ENCODE data around the gene OBP2A. TPM values are rescaled to one million over a fixed set of nuclear protein-coding genes. Genes with fewer than 3 reads are reported as not detected.
"Not testable (repeated sequence)": the region's sequence is repeated elsewhere in the genome, so short reads cannot be mapped to it uniquely, and the experiment has no call there.

OBP2A gene
- total RNA-seq, 1 donor from 2014 or later, result not detected

DNA sequence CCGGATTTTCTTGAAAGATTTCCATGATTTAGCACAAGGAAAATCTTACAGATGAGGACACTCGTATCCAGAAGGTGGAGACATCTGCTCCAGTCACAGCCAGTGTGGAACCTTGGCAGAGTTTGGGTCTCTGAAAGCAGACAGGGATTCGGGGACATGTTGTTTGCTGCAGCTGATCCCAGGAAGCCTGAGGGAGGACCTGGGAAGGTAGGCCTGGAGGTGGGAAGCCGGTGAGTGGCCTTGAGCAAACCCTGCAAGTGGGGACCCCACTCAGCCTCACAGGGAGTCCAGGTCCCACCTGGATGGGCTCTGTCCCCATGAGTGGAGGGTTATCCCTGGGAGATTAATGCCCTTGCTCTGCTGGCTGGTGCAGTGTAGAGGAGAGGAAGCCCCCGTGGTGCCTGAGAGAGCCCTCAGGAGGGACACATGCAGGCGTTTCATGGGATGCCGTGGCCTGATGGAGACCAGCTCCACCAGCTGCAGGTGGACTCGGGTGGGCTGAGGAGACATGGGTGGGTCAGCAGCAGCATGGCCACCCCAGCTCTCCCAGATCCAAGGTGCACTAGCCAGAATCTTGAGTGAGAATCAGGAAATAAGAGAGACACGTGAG, 37.6 kb upstream of the OBP2A start:
- DNase-seq (ENCODE audit: low spot score) (peak; percentile 38), ATAC-seq (no peak)
- intact Hi-C loops (cut with DNase I), result no loop called here

DNA sequence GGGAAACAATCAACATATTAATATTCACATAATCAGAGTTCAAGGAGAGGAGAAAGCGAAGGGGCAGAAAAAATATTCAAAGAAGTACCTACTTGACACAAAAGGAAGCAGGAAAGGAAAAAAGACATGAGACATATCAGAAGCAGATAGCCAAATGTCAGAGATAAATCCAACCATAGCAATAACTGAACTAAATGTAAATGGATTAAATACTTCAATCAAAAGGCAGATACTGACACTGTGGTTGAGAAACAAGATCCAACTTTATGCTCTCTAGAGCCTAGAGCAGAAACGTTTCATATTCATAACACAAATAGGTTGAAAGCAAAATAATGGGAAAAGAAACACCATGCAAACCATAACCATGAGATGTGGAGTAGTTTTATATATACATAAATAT, 36.5 kb upstream of the OBP2A start:
- ATAC-seq, result no peak
- intact Hi-C loops (cut with DNase I), result no loop called here

DNA sequence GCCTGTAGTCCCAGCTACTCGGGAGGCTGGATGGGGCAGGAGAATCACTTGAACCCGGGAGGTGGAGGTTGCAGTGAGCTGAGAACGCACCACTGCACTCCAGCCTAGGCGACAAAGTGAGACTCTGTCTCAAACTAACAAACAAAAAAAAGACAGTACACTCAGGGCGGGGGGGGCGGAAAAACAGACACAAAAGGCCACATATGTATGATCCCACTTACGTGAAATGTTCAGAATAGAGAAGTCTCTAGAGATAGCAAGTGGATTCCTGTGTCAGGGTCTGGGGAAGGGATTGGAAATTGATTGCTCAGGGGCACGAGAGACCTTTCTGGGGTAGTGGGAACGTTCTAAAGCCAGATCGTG, 33.7 kb upstream of the OBP2A start:
- intact Hi-C loops (cut with DNase I), result no loop called here
- ATAC-seq (no peak), DNase-seq (ENCODE audit: low spot score) (peak; percentile 23)

More for the DNA sequence above, 36.5 kb upstream of the OBP2A start:
- DNase-seq (ENCODE audit: low spot score), result no peak

DNA sequence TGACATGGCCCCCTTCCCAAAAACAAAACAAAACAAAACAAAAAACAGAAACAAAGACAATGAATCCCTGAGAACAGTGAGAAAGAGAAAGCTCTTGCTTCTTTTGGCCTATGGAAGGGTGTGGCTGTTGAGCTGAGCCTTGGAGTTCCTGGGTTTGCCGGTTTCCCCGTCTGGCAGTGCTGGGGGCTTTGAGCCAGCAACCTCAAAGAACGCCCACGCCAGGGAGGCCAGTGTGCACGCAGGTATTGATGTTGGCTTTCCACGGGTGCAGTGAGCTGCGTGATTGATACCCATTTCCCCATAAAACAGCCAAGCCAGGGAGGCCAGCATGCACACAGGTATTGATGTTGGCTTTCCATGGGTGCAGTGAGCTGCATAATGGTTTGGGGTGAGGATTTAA, 33.0 kb upstream of the OBP2A start:
- DNase-seq (ENCODE audit: low spot score) (peak; percentile 52), ATAC-seq (no peak)
- intact Hi-C loops (cut with DNase I), result no loop called here

DNA sequence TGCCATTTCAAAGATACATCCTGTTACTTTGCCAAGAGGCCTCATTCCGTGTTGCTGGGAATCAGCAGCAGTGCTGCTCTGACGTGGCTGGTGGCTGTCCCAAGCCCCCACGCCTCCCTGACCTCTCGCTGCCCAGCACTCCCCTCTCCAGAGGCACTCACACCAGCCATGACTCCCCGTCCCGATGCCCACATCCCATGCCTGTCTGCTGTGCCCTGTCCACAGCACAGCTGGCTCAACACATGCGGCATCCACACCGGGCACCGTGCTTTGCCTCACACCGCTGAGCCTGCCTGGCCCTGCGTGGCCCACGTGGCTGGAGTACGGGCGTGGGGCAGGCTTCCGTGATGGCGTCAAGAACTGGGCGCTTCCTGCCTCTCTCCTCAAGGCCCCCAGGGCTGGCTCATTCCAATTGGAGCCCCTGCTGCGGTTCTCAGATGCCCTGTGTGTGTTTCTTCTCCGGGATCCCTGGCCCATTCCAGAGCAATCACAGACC, 32.5 kb upstream of the OBP2A start:
- DNase-seq (ENCODE audit: low spot score) (peak; percentile 37), ATAC-seq (no peak)
- intact Hi-C loops (cut with DNase I), result no loop called here

DNA sequence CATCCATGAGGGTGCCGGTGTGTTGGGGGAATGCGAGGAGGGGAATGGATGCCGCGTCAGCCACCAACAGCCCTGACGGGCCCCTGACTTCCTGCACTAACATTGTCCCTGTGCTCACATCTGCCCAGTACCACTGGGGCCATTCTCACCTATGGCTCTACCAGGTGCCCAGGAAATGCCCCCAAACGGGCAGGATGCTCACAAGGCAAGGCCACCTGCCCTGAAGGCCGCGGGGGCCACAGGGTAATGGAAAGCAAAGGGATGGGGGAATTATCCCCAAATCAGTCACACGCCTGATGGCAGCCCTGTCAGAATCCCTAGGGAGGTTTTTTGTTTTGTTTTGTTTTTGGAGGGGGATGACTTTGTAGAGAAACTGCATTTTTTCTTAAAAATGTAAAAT, 32.0 kb upstream of the OBP2A start:
- DNase-seq (ENCODE audit: low spot score); intact Hi-C loops (cut with DNase I); ATAC-seq: not testable (repeated sequence)

DNA sequence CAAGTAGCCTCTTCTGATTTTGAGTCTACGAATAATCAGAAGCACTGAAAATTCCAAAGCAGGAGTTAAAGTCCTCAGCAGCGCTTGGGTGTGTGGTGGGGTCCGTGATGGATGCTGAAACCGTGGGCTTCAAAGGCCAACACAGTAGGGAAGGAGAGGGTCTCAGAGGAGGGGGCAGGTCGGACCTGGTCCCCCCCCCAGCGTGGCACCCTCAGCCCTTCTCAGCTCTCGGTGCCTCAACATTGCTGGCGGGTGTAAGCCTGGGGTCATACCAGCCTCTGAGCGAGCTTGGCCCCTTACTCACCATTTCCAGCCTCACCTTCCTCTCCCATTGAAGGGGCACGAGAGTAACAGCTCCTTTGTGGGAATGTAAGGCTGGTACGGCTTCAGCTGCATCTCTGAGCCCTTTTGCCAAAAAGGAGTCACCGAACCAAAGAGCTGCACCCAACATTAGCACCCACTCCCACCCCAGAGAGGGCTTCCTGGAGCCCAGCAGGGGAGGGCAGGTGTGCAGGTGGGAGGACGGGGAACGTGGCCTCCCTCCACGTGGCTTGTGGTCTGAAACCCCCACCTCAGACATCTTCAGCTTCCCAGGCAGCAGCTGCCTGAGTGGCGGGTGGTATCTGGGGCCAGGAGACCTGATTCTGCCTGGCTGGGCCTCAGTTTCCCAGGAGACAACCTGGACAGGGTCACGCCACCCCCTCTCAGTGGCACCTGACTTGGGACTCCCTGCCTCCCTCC, 31.4 kb upstream of the OBP2A start:
- intact Hi-C loops (cut with DNase I), result no loop called here
- no peak for ATAC-seq
- DNase-seq (ENCODE audit: low spot score), result peak; percentile 32

DNA sequence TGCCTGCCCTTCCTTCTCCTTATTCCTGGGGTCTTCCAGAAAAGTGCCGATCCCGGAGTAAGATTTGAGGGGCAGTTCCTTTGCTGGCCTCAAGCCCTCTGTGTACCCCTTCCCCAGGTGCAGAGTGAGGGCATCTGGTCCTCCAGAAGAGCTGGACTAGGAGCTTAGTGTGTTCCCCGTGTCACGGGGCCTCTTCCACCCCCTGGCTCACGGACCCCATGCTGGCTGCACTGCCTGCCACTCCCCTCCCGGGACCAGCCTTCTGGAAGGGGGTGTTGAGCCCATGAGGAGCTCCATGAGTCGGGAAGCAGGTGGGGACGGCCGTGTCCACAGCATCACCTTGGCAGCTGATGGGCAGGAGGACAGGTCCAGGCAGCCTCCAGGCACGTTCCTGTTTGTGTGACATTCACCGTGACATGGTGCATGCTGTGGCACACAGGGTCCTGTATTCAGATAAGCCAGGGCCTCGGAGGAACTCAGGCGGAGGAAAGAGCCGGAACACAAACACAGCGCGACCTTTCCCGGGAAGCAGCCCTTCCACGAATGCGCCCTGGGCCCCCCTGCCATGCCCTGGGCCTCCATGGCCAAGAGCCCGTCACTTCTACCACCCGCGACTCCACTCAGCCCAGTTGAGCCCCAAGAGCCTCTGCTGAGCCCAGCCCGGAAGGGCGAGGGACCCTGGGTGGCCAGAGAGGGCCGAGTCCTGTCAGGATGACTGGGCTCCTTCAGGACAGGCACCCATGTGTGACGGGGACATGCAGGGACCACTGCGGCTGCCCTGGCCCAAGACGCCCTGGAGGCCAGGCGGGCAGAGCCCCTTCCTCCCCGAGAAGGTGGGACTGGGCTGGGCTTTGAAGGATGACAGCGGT, 30.6 kb upstream of the OBP2A start:
- intact Hi-C loops (cut with DNase I), result no loop called here
- DNase-seq (ENCODE audit: low spot score), result peak; percentile 43
- ATAC-seq, result no peak

DNA sequence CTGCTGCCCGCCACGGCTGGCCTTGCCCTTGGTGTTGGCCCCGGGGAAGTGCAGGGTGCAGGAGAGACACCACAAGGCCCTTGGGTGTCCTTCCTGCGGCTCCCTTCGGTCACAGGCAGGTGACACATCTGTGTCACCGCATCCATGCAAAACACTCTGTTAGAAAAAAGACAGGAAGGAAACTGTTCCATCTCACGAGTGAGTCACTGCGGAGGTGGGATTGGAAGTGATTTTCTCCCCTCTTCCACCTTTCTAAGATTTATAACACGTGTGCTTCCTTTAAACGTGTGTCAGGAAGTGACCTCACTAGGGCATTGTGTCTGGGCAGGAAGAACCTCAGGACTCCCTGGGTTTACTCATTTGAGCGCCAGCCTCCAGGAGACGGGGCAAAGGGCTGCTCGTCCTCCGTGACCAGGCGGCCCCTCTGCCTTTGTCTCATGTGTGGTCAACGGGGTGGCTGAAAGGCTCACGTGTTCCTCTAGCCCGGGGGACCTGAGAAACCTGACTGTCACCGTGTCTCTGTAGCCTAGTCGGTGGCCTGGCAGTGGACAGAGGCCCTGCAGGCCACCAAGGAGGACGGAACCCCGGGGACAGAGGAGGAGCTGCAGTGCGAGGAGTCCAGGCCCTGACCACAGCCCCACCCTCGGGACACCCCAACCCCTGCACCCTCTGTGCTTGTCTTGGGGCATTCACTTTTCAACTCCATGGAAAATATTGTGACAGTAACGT, 29.6 kb upstream of the OBP2A start:
- intact Hi-C loops (cut with DNase I), result no loop called here
- peak; percentile 32 for DNase-seq (ENCODE audit: low spot score)
- ATAC-seq, result no peak

DNA sequence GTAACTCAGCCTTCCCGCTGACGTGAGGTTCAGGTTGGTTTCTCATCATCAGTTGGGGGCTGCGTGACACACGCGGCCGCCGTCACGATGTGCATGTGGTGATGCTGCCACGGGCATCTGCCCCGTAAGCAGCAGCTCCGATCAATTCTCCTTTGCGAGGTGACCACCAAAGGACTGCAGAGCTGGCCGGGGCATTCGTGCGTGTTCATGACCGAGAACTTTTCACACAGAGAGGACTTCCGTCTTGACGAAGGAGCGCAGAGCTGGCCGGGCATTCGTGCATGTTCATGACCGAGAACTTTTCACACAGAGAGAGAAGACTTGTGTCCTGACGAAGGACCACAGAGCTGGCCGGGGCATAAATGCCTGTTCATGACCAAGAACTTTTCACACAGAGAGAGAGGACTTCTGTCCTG, 28.5 kb upstream of the OBP2A start:
- intact Hi-C loops (cut with DNase I), result no loop called here
- DNase-seq (ENCODE audit: low spot score) (peak; percentile 45), ATAC-seq (no peak)

DNA sequence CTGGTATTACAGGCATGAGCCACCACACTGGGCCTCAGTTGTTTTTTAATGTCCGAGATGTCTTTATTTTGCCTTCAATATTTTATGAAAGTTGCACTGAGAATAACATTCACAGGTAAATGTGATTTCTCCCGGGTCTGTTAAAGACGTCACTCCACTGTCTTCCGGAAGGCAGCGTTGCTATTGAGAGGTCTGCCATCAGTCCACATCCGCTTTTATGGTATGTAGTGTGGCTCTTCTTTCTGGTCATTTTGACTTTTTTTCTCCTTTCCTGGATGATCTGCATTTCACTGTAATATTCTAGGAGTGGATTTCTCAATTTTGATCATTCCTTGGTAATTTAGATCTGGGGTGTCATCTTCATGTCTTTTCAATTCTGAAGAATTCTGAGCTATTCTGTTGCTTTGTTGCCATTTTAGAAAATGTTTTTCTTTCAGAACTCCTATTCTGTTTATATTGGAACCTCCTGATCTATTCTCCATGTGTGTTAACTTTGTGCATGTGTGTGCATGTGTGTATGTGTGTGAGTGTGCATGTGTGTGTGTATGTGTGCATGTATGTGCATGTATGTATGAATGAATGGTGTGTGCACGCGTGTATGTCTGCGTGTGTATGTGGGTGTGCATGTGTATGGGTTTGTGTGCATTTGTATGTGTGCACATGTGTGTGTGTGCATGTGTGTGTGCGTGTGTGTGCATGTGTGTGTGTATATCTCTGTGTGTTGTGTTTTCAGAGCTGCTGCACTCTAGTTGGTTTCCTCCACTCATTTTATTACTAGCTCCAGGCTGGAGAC, 26.6 kb upstream of the OBP2A start:
- DNase-seq (ENCODE audit: low spot score), result peak; percentile 4
- ATAC-seq, result no peak
- intact Hi-C loops (cut with DNase I), result no loop called here

DNA sequence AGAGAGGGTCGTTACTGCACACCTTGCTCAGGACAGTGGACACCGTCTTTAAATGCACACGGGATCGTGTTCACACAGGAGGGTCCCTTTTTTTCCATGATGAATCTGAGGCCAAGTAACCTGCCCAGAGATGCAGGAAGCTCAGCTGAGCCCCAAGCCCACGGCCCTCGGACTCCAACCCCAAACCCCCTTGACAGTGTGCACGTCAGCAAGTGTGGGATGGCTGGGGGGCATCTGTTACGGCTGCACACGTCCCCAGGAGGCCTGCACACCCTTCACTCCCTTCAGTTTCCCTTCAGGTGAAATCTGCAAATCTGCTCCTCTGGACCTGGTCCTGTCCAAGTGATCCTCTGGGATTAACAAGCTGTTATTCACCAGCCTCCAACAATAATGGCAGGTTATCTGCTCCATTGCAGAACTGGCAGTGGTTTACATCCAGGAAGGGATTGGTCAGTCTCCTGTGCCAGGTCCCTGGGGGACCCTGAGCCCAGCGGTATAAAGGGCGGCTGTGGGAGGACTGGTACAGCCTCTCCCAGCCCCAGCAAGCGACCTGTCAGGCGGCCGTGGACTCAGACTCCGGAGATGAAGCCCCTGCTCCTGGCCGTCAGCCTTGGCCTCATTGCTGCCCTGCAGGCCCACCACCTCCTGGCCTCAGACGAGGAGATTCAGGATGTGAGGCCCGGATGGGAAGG, 24.9 kb upstream of the OBP2A start, which contains the start of gene LCN1:
Gene LCN1 (plus strand): TSS at position 525 of the 692 bp plus-strand sequence. CDS start 58 bp downstream, at position 583.
- intact Hi-C loops (cut with DNase I), result no loop called here
- ATAC-seq, result no peak
- peak; percentile 27 for DNase-seq (ENCODE audit: low spot score)

DNA sequence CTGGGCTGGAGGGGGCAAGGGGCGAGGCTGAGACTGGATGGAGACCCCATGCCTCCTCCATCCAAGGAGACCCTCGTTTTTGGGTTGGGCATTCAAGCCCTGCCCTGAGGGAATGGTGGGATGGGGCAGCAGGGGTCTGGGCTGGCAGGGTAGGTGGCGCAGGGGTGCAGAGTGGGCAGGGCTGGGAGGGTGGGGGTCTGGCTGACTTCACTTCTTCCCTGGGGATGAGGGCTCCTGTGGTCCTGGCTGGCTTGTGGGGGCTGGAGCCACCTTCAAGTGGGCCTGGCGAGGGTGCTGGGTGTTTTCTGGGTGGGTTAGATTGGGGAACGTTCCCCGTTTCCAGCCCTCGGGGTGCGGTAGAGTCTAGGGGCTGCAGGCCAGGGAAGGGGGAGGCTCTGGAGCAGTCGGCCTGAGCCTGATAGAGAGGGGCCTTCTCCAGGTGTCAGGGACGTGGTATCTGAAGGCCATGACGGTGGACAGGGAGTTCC, 24.3 kb upstream of the OBP2A start:
- ATAC-seq (no peak), DNase-seq (ENCODE audit: low spot score) (no peak)
- intact Hi-C loops (cut with DNase I), result no loop called here

DNA sequence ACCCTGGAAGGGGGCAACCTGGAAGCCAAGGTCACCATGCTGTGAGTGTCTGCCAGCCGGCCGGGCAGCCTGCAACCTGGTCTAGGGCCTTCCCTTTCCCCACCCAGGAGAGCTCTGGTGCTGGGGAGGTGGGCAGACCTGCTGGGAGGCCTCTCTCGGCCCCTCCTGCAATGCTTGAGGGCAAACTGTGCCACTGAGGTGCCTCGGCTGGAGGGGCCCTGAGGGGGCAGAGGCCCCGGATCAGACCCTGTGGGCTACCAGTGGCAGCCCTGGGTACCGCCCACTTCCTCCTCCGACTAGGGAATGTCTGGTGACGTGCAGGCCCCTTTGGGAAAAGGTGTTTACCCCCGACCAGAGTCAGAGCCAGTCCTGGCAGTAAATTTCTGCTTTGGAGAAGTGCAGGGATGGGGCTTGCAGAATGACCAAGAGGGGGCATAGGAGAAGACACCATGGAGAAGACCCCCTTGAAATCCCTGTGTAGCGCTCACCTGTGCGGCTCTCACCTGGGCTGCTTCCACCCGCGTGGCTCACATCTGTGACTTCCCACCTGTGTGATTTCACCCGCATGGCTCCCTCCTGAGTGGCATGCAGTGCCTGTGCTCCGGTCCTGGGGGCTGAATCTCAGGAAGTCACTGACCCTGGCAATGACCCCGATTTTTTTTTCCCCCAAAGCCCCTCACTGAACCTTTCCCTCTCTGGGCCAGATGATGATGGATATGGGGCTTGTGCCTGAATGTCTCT, 23.6 kb upstream of the OBP2A start:
- DNase-seq (ENCODE audit: low spot score), result peak; percentile 22

DNA sequence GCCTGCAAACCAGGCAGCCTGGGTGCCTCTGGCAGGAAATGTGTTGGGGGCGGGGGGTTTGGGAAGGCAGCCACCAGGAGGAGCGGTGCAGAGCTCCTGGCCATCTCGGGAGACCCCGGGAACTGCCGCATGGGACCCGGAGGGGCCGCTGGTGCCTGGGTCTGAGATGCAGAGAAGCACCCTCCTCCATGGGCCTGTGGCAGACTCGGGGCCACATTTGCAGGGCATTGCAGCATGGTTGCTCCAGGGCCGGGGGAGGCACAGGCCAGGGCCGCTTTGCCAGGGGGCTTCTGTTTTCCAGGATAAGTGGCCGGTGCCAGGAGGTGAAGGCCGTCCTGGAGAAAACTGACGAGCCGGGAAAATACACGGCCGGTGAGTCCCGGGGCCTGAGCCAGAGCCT, 23.0 kb upstream of the OBP2A start:
- DNase-seq (ENCODE audit: low spot score), result peak; percentile 47
- intact Hi-C loops (cut with DNase I), result no loop called here
- ATAC-seq, result no peak

More for the DNA sequence above, 23.6 kb upstream of the OBP2A start:
- no peak for ATAC-seq
- intact Hi-C loops (cut with DNase I), result no loop called here

DNA sequence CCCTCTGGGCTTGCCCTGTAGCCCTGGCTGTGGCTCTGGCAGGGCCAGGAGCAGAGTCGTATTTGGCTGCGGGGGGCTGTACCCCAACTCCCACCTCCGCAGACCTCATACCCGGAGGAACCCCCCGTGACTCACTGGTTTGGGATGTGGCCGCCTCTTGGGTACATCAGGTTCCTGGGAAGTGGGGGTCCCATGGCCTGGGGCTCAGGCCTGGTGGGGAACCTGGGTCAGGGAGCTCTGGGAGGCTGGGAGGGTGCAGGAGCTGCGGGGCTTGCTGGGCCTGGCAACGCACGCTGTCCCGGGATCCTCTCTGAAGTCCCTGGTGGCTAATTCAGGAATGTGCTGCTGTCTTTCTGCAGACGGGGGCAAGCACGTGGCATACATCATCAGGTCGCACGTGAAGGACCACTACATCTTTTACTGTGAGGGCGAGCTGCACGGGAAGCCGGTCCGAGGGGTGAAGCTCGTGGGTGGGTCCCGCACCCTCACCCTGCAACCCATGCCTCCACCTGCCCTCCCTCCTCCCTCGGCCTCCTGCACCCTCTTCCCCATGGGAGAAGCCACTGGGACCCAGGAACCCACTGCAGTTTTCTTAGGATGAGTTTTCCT, 22.3 kb upstream of the OBP2A start:
- intact Hi-C loops (cut with DNase I), result no loop called here
- DNase-seq (ENCODE audit: low spot score), result peak; percentile 47
- no peak for ATAC-seq
